ENCODE measurements around the gene ELP2.

ELP2 gene

DNA sequence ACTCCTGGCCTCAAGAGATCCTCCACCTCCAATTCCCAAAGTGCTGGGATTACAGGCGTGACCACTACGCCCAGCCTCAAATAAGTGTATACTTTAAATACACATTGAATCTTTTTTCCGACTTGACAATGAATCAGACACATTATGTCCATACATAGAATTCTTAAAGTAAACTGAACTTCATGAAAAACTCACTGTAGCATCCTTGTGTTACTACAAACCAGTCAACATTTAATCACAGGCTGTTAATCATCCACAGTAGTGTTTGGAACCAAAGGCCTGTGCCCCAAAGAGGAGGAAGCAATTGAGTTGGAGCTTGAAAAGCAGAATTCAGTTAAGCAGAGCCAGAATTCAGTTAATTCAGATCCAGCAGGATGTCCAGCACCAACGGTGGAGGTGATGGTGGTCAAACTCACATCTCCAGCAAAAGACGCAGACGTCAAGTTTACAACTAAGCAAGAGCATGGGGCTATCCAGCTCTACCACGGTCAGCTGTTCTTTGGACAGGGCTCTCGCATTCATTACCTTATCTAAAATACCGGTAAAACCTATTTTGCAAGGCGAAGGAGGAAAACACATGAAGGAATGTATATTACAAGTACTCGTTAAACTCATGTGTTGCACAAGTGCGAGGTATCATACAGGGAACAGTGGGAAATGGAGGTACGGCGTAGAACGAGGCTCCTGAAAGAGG is 1.7 kb upstream of the ELP2 start:
- DNase-seq = no peak

DNA sequence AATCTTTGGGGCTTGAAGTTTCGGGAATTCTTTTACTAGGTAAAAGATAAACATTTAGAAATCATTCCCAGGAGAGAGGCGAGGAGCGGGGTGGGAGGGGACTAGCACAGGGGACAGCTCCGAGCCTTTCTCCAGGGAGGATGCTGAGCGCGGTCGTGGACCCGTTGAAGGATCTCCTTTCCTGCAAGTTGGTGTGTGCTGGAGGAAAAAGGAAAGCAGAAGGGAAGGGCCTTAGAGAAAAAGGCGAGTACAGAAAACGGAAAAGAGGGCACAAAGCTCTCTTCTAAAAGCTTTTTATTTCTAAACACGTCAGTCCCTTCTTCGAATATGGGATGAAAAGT is 1.2 kb upstream of the ELP2 start:
- DNase-seq = no peak

DNA sequence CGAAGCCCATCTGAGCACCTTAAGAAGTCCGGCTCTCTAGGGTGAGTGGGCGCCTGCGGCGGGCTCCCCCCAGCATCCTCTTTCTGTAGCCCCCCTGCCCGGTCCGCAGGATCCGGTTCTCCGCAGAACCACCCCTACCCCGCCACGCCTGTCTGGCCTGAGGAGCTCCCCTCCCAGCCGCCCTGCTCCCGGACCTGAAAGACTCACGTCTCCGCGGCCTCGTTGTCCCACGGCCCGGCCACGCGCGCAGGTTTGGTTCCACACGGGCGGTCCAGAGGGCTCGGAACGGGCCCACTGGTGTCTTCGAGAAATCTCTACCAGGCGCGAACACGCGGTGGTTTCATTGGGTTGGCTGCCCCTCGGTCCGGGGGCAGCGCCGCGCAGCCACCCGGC is 796 bp upstream of the ELP2 start:
- DNase-seq = no peak

DNA sequence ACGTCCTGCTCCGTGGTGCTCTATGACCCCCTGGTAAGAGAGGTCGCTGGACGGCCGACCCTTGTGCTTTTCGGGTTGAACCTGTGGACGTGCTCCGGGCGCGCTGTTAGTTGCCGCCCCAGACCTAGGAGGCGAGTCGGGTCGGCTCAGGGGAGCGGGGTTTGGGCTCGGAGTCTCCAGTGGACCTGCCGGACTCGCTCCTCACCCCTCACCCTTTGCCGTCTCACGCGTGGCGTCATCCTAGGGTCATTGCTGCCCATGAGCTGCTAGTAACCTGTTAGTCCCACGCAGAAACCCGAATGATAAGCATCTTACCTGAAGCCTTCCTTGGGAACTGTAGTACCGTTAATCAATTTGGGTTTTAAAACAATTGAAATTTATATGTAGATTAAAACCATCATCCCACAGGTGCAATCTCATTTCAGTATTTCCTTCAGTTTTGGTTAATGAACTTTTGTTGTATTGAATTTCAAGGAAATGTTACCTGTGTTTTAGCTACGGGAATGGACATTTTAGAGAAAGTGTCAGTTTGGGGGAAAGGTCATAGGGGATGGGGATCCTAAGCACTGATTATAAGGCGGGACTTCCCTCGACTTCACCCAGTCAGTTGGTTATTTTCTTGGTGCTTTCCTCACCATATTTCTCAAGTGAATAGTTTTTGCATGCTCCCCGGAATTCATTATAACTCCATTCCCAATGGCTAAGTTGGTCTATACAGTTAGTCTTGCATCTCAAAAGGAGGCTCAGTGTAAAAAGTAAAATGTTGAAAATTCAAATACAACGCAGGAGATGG is 536 bp downstream of the ELP2 start:
- DNase-seq = no peak

DNA sequence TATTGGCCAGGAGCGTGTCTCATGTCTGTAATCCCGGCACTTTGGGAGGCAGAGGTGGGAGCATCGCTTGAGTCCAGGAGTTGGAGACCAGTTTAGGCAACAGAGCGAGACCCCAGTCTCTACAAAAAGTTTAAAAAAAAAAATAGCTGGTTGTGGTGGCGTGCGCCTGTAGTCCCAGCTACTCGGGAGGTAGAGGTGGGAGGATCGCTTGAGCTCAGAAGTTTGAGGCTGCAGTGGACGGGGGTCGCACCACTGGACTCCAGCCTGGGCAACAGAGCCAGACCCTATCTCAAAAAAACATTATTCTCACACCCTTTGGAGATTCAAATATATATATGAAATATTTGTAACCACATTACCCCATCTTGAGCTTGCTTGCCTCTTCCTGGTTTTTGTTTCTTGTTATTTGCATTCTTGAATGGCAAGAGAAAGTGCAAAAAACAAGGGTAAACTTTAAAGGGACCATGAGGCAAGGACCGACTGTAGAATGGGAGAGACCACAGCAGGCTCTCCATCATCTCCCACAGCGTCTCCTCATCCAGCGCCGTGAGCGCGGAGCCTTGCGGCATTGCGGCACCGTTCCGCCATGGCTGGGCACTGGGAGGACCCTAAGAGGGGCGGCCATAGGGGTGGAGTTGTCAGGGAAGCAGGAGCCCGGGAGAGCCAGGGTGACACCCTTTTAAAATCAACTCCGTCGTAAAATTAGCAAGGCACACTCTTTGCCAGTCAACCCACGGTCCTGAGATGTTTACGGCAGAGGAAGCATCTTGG is 1.4 kb downstream of the ELP2 start:
- DNase-seq = no peak

DNA sequence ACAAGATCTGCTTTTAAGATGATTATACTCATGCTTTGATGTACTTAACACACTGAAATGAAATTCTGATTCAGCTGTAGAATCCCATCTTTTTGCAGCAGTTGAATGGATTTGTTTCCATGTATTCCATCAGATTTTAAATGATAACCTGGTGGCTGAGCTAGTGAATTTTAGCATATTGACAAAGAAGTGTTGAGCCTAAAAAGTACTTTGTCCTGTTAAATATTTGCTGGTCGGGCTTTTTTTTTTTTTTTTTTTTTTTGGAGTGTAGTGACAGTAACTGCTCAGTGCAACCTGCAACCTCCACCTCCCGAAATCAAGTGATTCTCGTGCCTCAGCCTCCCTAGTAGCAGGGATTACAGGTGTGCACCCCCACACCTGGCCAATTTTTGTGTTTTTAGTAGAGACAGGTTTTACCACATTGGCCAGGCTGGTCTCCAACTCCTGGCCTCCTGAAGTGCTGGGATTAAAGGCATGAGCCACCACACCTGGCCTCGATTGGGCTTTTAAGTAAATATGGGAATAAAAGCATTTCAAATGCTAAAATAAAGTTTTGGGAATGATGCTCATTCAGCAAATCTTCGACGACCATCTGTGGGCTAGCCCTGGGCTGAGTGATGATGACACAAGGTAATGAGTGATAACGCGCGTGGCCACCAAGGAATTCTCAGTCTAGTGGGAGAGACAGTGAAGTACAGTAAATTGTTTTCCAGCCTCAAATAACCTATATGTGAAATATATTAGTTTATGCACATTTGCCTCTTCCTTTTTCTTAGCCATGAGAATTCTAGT is 2.2 kb downstream of the ELP2 start:
- DNase-seq = no peak

DNA sequence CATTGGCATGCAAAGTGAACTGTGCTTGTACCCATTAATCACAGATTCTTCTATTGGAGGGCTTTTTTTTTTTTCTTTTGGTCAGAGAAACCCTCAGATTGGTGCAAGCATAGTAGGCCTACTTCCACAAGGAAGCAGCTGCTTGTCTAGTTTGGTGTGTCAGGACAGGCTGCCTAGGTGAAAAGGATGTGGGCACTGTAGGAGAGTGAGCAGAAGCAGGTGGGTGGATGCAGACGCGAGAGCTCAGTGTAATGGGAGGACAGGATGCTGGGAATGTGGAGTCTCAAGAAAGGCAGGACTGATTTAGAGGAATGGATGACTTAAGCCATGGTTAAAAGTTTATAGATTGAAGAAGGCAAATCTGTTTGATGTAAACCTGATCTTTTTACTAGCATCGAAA is 3.1 kb downstream of the ELP2 start:
- DNase-seq = no peak

DNA sequence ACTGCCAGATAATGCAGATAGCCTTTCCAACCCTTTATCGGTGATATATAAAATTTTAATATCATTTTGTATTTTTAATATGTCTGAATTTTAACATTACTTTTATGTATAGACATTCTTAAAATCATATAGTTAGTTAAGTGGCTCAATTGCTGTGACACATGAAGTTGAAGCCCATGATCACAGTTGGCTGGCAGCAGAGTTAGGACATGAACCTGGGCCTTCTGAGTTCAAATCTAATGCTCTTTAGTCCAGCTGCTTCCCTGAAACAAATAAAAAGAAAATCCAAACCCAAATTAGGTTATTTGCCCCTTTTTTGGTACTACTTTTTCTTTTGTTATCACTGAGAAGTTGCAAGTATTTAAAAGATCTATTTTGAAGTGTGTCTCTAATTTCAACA is 5.6 kb downstream of the ELP2 start:
- no peak for DNase-seq

DNA sequence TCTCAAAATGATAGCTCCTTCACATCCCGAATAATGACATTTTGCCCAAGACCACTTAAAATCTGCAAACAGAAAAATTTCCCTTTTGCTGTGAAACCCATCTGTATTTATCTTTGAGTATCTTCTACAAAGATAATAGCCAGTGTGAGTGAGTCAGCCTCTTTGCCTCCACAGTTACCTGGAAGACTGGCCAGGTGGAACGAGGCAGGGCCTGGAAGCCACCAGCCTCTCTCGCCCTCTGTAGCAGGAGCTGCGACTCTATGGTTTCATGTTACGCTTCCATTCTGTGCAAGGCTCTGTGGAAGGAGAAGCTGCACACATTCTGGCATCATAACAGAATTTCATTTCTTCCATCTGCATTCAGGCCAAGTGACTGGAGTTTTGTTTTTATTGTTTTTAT is 9.5 kb downstream of the ELP2 start:
- DNase-seq = no peak

DNA sequence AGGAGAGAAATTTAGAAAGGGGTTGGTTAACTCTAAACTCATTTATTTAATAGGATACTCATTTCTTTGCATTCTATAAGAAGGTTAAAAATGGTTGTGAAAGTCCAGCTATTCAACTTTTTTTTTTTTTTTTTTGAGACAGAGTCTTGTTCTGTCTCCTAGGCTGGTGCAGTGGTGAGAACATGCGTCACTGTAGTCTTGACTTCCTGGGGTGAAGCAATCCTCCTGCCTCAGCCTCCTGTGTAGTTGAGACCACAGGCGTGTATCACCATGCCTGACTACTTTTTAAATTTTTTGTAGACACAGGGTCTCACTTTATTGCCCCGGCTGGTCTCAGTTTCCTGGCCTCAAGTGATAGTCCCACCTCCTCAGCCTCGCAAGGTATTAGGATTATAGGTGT is 11.9 kb downstream of the ELP2 start:
- no peak for DNase-seq

DNA sequence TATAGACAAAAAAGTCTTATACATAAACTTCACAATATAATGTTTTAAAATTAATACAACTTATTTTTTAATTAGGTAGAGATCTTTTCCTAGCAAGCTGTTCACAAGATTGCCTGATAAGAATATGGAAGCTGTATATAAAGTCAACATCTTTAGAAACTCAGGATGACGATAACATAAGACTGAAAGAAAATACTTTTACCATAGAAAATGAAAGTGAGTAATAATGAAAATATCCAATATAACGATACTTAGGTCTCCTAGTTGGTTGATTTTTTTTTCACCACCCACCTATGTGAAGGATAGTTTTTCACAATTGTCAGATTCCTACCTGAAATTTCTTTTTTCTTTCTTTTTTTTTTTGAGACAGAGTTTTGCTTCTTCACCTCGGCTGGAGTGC is 13.1 kb downstream of the ELP2 start:
- DNase-seq = no peak

DNA sequence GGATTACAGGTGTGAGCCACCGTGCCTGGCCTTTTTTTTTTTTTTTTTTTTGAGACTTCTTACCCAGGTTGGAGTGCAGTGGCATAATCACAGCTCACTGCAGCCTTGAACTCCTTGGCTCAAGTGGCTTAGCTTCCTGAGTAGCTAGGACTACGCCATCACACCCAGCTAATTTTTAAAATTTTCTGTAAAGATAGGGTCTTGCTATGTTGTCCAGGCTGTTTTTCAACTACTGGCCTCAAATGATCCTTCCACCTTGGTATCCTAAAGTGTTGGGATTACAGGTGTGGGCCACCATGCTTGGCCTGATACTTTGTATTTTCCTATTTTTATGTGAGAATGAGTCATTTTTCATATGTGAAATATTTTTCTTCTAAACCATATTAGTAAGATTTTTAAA is 13.7 kb downstream of the ELP2 start:
- no peak for DNase-seq

DNA sequence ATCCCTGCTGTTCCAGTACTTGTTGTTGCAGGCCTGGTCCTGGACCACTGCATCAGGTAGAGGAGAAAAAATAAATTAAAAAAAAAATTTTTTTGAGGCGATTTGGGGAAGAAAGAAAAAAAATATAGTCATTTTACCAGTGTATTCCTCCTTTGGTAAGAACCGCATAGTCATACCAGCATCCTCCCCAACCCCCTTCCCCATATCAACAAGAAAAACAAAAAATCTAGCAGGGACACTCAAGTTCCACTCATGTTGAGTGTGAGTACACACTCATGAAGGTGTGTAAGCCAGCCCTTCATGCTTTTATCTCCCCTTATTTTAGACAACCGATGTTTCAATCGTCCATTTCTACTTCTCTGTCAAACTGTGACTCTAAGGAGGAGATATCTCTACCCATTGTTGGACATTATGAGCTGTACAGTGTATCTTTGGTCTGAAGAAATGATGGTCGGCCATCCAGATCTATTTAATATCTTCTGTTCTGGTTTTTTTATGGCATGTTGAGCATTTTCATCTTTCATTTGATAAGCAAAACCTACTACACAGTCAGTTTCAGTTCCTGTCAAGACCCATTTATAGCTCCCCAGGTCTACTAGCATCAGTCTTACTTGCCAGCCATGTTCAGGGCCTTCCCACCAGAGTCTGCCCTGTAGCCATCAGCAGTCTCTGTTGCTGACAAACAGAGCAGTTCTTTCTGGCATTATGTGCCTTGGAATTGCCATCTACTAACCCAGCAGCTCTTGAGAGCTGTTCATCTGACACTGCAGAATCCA is 20.0 kb downstream of the ELP2 start:
- no peak for DNase-seq

DNA sequence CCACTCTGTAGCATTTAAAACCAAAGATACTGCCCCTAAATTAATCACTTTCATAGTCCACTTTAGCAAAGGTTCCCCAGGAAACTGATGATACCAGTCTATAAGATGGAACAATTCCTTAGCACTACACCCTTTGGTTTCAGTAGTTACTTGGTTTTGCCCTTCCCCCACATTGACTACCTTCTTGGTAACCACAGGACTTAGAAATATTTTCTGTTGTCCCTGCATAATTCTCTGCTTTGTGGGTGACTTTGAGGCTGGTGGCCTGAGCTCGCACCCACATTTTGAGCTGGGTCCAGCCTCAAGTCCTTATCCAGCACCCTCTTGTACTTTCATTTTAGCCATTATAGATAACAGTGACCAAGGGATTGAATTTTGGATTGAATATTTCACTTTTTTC is 23.1 kb downstream of the ELP2 start:
- no peak for DNase-seq

DNA sequence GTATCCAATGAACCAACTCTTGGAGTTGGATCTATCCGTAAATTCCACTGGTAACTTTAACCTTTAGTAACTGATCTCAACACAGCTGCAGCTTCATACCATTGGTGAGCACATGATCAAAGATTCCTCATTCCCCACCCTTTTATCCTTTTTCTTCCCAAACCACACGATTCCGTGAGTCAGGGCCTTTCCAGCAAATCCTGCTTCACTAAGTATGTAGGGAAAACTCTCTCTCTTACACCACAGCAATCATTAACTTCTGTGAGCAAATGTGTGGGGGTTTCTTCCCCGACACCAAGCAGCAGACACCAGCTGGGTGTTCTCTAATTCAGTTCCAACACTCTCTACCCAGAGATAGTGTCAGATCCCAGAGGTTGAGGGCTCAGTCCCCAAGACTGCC is 23.5 kb downstream of the ELP2 start:
- no peak for DNase-seq

DNA sequence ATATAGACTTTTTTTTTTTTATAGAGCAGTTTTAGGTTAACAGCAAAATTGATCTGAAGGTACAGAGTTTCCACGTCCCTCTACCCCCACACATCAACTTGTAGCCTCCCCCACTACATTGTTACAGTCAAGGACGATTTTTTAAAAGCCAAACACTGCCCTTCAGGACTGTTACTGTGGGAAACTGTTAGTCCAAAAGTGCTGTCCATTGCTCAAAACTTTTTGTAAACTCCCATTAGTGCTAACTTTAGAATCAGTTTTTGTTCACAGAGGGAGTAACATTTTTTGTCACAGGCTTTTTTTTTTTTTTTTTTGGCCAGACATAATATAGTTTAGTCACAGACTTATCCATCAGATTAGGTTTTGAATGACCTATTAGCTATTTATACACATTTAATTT is 24.1 kb downstream of the ELP2 start:
- no peak for DNase-seq

DNA sequence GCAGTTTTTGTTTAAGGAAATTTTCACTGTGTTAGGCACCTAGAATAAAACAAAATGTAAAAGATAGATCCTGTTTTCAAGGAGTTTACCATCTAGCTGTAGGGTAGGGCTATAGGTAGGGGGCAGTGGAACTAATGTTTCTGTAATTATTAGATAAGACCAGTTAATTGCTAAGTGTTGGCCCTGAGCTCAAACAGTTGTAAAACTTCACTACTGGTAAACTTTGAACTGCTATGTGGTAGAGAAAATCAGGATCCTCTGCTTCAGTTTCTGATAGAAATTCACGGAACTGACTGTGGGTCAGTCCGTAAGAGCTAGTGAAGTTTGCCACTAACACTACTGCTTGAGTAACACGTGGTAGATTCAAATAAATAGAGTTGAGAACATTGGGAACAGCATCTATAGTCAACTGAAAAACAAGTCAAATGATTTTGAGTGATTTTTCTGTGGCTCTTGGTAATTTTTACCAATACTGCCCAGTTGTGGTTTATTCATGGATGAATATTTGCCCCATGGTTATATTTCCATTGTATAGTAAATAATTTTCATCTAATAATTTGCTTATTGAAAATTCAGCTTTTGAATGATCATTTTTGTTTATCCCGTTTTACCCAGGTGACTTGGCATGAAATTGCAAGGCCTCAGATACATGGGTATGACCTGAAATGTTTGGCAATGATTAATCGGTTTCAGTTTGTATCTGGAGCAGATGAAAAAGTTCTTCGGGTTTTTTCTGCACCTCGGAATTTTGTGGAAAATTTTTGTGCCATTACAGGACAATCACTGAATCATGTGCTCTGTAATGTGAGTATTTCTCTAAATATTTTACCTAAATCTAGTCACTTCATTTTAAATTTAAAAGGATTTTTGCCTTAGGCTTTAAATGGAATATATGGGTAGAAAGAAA is 26.4 kb downstream of the ELP2 start:
- DNase-seq = no peak

DNA sequence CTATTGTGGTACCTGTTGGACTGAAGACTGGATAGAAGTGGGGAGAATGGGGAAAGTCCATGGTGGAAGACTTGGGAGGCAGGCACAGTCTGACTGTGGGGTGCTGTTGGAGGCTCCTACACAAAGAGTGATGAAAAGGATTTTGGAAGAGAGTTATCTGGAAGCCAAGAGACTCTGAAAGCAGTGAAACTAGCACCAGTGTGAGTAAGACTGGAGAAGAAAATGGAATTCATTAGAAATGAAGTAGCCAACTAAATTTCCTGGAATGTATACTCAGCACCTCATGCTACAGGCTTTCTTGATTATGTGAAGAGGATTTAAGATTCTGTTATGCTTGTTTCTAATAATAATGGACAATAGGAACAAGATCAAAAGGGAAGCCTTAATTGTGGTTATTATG is 27.7 kb downstream of the ELP2 start:
- no peak for DNase-seq

DNA sequence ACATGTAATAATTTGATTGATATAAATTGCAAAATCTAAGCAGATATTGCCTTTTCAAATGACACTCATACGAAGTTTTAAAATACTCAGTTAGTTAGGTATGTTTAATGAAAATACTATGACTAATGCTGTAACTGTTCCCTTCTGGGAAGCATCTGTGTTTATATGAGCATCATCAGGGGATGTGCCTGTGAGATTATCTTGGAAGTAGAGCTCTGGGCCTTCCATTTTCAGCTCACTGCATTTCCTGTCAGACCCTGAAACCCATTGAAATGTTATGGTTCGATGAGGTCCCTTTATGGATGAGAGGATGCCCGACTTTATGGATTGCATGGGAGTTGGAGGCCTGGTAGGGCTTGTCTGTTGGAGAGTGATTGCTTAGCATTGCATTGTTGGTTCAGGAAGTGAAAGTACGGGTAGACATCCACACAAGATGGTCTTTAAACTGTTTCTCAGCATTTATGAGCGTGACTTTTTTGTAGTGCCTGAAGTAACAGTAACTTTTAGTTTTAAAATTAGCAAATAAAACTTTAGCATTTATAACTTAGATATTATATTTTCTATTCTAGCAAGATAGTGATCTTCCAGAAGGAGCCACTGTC is 28.7 kb downstream of the ELP2 start:
- DNase-seq = no peak

DNA sequence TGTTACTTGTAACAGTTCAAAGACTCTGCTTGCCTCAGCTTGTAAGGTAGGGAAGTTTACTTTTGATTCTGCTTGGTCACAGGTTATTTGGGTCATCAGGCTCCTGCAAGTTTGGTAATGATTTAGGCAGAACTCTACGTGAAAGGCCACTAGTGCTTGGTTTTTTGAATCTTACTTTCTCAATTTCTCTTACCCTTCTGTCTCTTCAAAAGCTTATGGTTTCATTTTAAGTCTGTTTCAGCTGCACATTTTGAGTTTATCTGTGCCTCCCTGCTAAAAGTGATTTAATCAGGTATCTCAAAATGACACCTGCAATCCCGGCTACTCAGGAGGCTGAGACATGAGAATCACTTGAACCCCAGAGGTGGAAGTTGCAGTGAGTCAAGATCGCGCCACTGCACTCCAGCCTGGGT is 31.3 kb downstream of the ELP2 start:
- DNase-seq = no peak

DNA sequence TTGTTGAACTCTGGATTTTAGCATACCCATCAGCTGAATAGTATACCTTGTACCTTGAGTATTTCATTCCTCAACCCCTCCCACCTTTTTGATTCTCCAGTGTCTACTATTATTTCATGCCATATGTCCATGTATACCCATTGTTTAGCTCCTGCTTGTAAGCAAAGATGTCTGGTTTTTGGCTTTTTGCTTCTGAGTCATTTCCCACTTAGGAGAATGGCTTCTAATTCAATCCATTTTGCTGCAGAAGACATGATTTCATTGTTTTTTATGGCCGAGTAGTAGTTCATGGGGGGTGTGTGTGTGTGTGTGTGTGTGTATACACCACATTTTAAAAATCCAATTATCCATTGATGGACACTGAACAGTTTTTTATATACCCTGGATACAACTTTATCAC is 33.3 kb downstream of the ELP2 start:
- no peak for DNase-seq
